Measurements from ENCODE around the gene YWHAQ.
A peak's percentile ranks its signal among the peaks of the same experiment; 100 is the strongest.

YWHAQ gene

DNA sequence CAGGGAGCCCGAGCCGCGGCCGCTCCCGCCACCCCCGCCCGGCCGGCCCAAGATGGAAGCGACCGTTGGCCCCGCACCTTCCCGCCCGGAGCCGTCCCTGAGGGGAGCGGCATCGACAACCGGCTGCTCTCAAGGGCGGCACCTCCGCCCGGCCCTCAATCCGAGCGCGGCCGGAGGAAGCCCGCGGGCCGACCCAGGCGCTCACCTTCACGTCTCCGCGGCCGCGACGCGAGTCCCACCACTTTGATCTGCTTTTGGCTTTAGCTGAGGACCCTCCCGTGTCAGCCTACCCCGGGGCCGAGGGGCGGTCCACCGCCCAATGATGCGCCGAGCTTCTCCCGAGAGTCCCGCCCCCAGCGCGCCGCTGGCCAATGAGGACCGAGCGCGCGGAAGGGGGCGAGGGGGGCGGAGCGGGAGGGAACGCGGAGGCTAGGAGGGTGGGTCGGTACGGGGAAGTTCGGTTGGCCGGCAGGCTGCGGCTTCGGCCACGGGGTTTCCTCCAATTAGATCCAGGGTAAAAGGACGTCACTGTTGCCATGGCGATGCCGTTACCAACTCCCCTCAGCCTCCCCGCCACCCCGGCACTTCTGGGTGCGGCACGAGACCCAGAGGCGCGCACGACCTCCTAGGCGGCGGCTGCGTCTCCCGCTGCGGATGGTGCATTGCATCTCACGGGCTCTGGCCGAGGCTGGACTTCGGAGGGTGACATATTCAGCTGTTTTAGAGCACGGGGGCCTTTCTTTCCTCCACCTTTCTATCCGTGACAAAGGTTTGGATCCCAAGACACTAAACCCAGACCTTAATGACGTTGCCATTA, at the start of gene YWHAQ:
Gene YWHAQ, minus strand, starts transcription at position 262 of the 817 bp plus-strand sequence. CDS start 545 bp downstream, outside the sequence.
- TF ChIP-seq, protein P1, sequence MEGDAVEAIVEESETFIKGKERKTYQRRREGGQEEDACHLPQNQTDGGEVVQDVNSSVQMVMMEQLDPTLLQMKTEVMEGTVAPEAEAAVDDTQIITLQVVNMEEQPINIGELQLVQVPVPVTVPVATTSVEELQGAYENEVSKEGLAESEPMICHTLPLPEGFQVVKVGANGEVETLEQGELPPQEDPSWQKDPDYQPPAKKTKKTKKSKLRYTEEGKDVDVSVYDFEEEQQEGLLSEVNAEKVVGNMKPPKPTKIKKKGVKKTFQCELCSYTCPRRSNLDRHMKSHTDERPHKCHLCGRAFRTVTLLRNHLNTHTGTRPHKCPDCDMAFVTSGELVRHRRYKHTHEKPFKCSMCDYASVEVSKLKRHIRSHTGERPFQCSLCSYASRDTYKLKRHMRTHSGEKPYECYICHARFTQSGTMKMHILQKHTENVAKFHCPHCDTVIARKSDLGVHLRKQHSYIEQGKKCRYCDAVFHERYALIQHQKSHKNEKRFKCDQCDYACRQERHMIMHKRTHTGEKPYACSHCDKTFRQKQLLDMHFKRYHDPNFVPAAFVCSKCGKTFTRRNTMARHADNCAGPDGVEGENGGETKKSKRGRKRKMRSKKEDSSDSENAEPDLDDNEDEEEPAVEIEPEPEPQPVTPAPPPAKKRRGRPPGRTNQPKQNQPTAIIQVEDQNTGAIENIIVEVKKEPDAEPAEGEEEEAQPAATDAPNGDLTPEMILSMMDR (IDR thresholded peaks at IDR 0.05; ENCODE audit: control insufficient read depth, insufficient read depth, low read depth, low read length, missing control alignments): no peak
- peak; percentile 94 for DNase-seq (ENCODE audit: low read depth)
- peak within 1 kb of the TSS; percentile 86 for H3K4me3 ChIP-seq (ENCODE audit: control insufficient read depth, low read depth, low read length)

DNA sequence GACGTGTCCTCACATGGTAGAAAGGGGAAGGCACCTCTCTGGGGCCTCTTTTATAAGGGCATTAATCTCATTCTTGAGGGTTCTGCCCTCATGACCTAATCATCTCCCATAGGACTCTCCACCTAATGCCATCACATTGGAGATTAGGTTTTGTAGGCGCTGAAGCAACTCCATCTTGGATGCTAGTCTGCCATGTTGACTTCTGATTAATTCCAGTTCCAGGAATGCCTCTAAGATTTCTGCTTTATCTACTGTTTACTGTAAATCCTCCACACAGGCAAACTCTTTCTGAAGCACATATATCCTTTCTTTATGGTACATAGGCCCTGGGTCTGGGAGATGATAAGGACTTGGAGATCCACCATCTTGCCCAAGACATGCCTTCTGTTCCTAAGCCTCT, 49.3 kb upstream of the YWHAQ start:
- DNase-seq (ENCODE audit: low read depth): no peak
- TF ChIP-seq, protein P1 (IDR thresholded peaks at IDR 0.05; ENCODE audit: control insufficient read depth, insufficient read depth, low read depth, low read length, missing control alignments): no peak
- H3K4me3 ChIP-seq (ENCODE audit: control insufficient read depth, low read depth, low read length): no peak overlapping the region

DNA sequence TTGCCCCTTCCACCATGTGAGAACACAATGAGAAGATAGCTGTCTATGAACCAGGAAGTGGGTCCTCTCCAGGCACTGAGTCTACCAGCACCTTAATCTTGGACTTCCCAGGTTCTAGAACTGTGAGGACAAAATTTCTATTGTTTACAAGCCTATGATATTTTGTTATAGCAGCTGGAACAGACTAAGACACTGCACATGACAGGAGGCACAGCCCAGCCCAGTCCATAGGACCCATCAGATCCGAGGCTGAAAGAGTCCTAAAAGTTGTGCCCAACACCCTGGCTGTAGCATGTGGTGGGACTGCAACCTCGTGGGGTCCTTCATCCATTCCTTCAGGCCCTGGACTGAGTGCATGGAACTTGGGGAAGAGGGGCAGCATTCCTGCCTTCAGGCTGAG, 48.4 kb upstream of the YWHAQ start:
- DNase-seq (ENCODE audit: low read depth): no peak
- TF ChIP-seq, protein P1 (IDR thresholded peaks at IDR 0.05; ENCODE audit: control insufficient read depth, insufficient read depth, low read depth, low read length, missing control alignments): no peak
- H3K4me3 ChIP-seq (ENCODE audit: control insufficient read depth, low read depth, low read length): no peak overlapping the region

DNA sequence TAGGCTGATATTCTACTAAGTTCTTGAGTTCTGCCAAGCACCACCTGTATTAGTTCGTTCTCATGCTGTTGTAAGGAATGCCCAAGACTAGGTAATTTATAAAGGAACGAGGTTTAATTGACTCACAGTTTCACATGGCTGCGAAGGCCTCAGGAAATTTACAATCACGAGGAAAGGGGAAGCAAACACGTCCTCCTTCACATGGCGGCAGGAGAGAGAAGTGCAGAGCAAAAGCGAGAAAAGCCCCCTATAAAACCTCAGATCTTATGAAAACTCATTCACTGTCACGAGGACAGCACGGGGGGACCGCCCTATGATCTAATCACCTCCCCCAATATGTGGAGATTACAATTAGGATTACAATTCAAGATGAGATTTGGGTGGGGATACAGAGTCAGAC, 47.7 kb upstream of the YWHAQ start:
- no peak for DNase-seq (ENCODE audit: low read depth)
- H3K4me3 ChIP-seq (ENCODE audit: control insufficient read depth, low read depth, low read length): no peak overlapping the region
- TF ChIP-seq, protein P1 (IDR thresholded peaks at IDR 0.05; ENCODE audit: control insufficient read depth, insufficient read depth, low read depth, low read length, missing control alignments): no peak

DNA sequence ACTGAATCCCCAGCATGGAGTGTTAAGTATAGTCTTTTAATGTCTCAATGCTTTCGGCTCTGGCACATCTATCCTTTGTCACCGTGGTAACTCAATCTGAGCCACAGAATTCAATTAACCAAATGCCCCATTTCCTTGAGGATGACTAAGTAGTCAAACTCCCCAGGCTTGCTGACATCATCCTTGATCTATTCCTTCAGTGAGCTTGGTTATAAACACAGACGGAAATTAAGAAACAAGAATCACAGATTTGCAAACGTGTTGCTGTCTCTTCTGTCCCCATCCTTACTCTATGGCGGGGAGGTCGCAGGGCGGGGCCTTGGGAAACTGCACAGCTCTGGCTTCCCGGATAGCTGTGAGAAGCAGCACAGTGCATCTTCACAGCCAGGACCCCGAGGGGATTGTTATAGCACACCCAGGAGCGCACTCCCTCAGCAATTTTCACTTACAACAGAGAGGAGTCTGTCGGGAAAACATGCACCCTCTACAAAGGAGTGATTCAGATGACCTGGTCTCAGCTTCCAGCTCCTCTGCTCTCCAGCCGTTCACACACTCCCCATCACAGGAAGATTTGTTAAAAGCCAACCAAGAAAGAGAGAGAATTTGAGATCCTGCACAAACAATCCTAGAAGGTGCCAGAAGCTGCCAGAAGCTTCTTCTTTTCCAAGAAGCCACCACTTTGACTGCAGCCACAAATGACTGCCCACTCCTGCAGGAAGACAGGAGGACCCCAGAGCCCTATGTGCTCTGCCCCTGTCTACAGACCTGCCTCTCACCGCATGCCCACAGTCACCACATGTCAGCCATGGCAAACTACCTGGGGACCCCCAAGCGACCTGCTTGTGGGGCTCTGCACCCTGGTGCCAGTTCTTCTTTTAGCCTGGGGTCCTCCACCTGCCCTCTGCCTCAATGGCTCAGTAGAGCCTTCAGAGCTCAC, 44.9 kb upstream of the YWHAQ start:
- DNase-seq (ENCODE audit: low read depth): peak; percentile 84
- TF ChIP-seq, protein P1 (IDR thresholded peaks at IDR 0.05; ENCODE audit: control insufficient read depth, insufficient read depth, low read depth, low read length, missing control alignments): no peak
- peak overlapping the region; percentile 41 for H3K4me3 ChIP-seq (ENCODE audit: control insufficient read depth, low read depth, low read length)

DNA sequence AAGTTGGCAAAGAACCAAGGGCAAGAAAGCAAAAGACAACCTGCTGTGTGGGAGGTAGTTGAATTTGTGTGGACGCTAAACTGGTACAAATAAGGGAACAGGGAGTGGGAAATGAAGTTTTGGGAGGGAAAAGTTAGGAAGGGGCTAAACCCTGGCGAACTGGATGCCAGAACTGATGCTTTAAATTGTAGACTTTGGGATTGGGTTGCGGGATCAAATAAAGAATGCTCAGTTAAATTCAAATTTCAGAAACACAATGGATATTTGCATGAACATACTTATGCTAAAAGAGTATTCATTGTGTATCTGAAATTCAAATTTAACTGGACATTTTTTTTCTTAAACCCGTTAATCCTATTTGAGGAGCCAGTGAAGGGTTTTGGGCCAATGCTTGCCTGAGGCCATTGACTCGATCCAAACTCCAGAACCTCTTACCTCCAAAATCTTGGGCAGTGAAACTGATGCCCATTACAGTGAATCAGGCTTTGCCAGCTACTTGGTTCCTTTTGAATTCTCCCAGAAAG, 44.2 kb upstream of the YWHAQ start:
- TF ChIP-seq, protein P1 (IDR thresholded peaks at IDR 0.05; ENCODE audit: control insufficient read depth, insufficient read depth, low read depth, low read length, missing control alignments): no peak
- H3K4me3 ChIP-seq (ENCODE audit: control insufficient read depth, low read depth, low read length): no peak overlapping the region
- no peak for DNase-seq (ENCODE audit: low read depth)

Measured in AG09309 (cell line).